MCF 10A (cell line): ENCODE results near the gene TSC22D3. TPM values are rescaled to one million over a fixed set of nuclear protein-coding genes. Genes with fewer than 3 reads are reported as not detected.

Source experiments
- BruUV-seq: library from RNA; stranded (reverse); fragments of 400-500 nt; replicated peaks from 2 replicates; lab custom pipeline; 2021; lab: Mats Ljungman, UMichigan
- CTCF ChIA-PET: fragments of 300-600 bp; sonication (Branson Sonifier 250); formaldehyde crosslinking; extraction: SDS; loops from one replicate; lab custom pipeline; 2021; ENCODE audit warnings: antibody characterized with exemption, inconsistent platforms; lab: Yijun Ruan, JAX
- POLR2A ChIA-PET: fragments of 300-600, 350-650 bp; sonication (Branson Sonifier 250); formaldehyde crosslinking; extraction: SDS; loops from one replicate; lab custom pipeline; 2020; ENCODE audit warnings: antibody characterized with exemption, inconsistent platforms; lab: Yijun Ruan, JAX
- DNase-seq: peaks from one replicate; pipeline ENCODE4 v3.0.0-alpha.2; 2018; ENCODE audit not compliant: unreplicated experiment
- H3K27ac Mint-ChIP-seq: one replicate; pipeline ENCODE4 v1.8.0; 2022; ENCODE audit warnings: mild to moderate bottlenecking, low read depth, mixed read lengths; ENCODE audit not compliant: unreplicated experiment
- H3K27me3 Mint-ChIP-seq: one replicate; pipeline ENCODE4 v1.8.0; 2022; ENCODE audit warnings: mixed read lengths; ENCODE audit not compliant: insufficient read depth, unreplicated experiment
- H3K36me3 Mint-ChIP-seq: one replicate; pipeline ENCODE4 v1.8.0; 2022; ENCODE audit warnings: mild to moderate bottlenecking, moderate library complexity, mixed read lengths; ENCODE audit not compliant: insufficient read depth, unreplicated experiment
- H3K4me1 Mint-ChIP-seq: one replicate; pipeline ENCODE4 v1.8.0; 2022; ENCODE audit warnings: mixed read lengths; ENCODE audit not compliant: insufficient read depth, unreplicated experiment
- H3K4me3 Mint-ChIP-seq: one replicate; pipeline ENCODE4 v1.8.0; 2022; ENCODE audit warnings: mild to moderate bottlenecking, moderate library complexity, mixed read lengths; ENCODE audit not compliant: unreplicated experiment
- H3K9me3 Mint-ChIP-seq: one replicate; pipeline ENCODE4 v1.8.0; 2022; ENCODE audit warnings: mixed read lengths; ENCODE audit not compliant: unreplicated experiment
- intact Hi-C: fragments of 100-400 bp; cut with micrococcal nuclease; formaldehyde crosslinking; loops from 2 replicates; pipeline ENCODE4 v1.14.1; 2022
- total RNA-seq: library from RNA; stranded (reverse); gene quantifications from 2 replicates; pipeline ENCODE4 v1.2.3, GENCODE V29; 2022
- TF ChIP-seq, protein P1 (sequence below): fragments of 200-600 bp; IDR thresholded peaks from one replicate; pipeline ENCODE4 v1.8.0; 2022; ENCODE audit warnings: antibody characterized with exemption, mild to moderate bottlenecking; ENCODE audit not compliant: unreplicated experiment

The TSC22D3 gene
- total RNA-seq, 1 experiment from 2014 or later = 124 TPM

DNA sequence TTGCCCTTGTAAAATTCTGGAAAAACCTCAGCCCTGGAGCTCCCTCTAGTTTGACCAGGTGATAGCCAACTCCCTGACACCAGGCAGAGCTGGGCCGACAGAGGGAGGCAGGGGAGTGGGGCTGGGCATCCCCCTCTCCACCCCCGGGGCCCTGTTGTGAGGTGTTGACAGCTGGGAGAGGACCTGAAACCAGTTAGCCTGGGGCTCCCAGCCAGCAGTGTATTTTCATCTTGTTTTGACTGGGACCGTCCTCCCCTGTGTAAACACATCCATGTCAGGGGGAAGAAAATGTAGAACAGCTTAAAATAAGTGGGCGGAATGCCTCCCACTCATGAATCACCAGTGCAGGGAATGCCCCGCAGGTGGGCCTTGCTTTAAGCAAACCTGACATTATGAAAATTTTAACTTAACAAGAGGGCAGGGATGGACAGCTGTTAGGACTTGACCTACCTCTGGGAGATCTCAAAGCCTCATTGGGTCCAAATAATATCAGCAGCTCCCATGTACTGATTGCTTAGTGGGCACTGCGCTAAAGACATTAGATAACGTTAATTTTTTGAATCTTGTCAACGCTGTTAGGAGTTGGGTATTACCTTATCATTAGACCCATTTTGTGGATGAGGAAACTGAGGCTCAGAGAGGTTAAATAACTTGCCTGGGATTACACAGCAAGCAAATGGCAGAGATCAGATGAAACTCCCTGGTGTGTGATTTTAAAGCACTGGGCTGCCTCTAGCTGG, 45.9 kb downstream of the TSC22D3 start:
- TF ChIP-seq, protein P1, sequence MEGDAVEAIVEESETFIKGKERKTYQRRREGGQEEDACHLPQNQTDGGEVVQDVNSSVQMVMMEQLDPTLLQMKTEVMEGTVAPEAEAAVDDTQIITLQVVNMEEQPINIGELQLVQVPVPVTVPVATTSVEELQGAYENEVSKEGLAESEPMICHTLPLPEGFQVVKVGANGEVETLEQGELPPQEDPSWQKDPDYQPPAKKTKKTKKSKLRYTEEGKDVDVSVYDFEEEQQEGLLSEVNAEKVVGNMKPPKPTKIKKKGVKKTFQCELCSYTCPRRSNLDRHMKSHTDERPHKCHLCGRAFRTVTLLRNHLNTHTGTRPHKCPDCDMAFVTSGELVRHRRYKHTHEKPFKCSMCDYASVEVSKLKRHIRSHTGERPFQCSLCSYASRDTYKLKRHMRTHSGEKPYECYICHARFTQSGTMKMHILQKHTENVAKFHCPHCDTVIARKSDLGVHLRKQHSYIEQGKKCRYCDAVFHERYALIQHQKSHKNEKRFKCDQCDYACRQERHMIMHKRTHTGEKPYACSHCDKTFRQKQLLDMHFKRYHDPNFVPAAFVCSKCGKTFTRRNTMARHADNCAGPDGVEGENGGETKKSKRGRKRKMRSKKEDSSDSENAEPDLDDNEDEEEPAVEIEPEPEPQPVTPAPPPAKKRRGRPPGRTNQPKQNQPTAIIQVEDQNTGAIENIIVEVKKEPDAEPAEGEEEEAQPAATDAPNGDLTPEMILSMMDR = no peak

DNA sequence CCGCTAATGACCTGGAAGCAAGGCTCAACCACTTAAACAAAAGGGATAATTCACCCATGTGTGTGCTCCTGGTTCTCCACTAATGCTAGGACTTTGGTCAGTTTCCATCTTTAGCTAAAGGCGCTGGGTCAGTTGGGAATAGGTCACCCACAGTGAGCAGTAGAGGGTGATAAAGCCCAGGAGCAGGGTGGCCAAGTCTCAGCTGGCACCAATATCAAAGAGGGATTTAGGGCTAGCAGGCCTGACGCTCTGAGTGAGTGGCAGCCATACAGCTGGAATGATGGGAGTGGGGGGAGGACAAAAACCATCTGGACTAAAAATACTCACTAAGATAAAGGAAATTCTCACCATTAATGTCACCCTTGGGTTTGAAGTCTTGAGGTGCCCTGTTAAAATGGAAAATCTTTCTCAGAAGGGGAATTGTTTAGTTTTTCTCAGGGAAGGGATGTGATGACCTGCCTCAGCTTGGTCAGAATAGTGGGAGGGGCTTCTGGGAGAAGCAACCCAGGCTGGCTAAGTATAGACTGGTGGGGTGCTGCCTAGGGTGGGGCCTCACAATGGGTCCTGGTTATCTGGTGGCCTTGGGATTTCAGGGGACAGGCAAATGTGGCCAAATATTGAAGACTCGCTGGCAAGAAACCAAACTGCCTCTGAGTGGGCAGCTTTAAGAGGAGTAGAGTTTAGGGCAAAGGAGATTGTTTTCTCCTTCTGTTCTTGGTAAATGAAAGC, 47.1 kb downstream of the TSC22D3 start:
- CTCF ChIA-PET = interaction anchor here (0.6 to 4.7 kb wide), 5 partner anchors 8 to 203 kb away, joined by 3 to 17 read pairs (median 5); partner anchors contain the start of gene TSC22D3
- POLR2A ChIA-PET = interaction anchor here (0.7 to 7.3 kb wide), 3 partner anchors 13 to 47 kb away, joined by 3 to 119 read pairs (median 68); no protein-coding TSS in a partner anchor
- no peak for DNase-seq
- no peaks in the 10 kb centered on the region for H3K9me3 Mint-ChIP-seq
- H3K27me3 Mint-ChIP-seq = peaks cover 44% of the 10 kb centered on the region
- no peak overlapping the region for H3K27ac Mint-ChIP-seq
- intact Hi-C loops = no loop called here
- no peaks in the 10 kb centered on the region for H3K36me3 Mint-ChIP-seq
- H3K4me1 Mint-ChIP-seq = peaks cover 15% of the 10 kb centered on the region
- no peak overlapping the region for H3K4me3 Mint-ChIP-seq
- TF ChIP-seq, protein P1 = no peak
- BruUV-seq = no TSS peak

More for the DNA sequence above, 45.9 kb downstream of the TSC22D3 start:
- Mint-ChIP-seq H3K27me3 (peaks cover 44% of the 10 kb centered on the region), H3K4me1 (peaks cover 15% of the 10 kb centered on the region), H3K27ac (no peak overlapping the region), H3K9me3 (no peaks in the 10 kb centered on the region), H3K36me3 (no peaks in the 10 kb centered on the region), H3K4me3 (no peak overlapping the region)
- no peak for DNase-seq
- no TSS peak for BruUV-seq
- ChIA-PET POLR2A (interaction anchor here (0.7 to 7.3 kb wide), 6 partner anchors 12 to 97 kb away, joined by 3 to 119 read pairs (median 4); partner anchors contain the start of genes NCBP2L and TSC22D3), CTCF (interaction anchor here (1.2 to 4.7 kb wide), 3 partner anchors 9 to 45 kb away, joined by 3 to 17 read pairs (median 5); partner anchors contain the start of gene TSC22D3)
- intact Hi-C loops = loop anchor here (5.0 kb wide), 1 partner anchor 57 kb away; no protein-coding TSS in a partner anchor

DNA sequence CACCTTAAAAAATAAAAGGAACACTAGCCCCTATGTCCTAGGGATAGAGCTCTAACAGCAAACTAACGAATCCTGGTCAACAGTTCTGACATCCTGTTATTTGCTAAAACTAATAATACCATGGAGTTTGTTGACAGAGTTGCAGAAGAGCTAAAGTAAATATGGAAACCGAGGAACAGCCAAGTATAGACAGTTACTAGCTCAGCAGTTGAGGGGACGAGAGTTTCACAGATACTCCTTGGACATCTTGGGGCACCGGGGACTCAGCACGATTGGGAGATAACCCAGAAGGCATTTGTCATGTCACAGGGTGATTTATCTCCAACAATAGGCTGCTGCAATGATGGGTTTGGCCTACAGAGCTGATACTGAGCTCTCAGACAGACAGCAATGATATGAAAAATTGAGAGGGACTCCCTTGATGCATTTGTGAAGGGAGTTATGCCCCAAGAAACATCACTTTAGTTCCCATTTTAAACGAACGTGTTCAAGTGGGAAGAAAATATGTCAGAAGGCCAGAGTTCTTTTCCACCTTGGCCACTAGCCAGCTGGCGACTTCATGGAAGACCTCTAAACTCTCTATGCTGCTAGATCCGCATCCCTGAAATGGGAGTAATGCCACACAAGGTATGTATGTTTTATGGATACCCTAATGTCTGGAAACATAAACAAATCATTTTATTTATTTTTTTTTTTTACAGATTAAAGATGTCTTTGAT, 48.6 kb downstream of the TSC22D3 start:
- DNase-seq = no peak
- Mint-ChIP-seq H3K4me1 (peaks cover 8% of the 10 kb centered on the region), H3K27ac (no peak overlapping the region), H3K4me3 (no peak overlapping the region), H3K27me3 (peaks cover 44% of the 10 kb centered on the region), H3K36me3 (no peaks in the 10 kb centered on the region), H3K9me3 (no peaks in the 10 kb centered on the region)
- intact Hi-C loops = no loop called here
- TF ChIP-seq, protein P1 = no peak
- CTCF ChIA-PET = interaction anchor here (0.6 to 1.1 kb wide), 4 partner anchors 10 to 518 kb away, joined by 3 to 6 read pairs (median 3); no protein-coding TSS in a partner anchor
- POLR2A ChIA-PET = interaction anchor here (0.8 to 1.3 kb wide), 4 partner anchors 9 to 21 kb away, joined by 3 to 4 read pairs (median 3); no protein-coding TSS in a partner anchor
- no TSS peak for BruUV-seq
